Mesodermal cell (in vitro differentiated cells): Measurements from ENCODE around the gene DDX50.
"Not testable (repeated sequence)": the region's sequence is repeated elsewhere in the genome, so short reads cannot be mapped to it uniquely, and the experiment has no call there.

Experiments
- H3K27ac ChIP-seq: 2 replicates; pipeline ENCODE4 v1.7.0; 2013; ENCODE audit warnings: mild to moderate bottlenecking, low read depth, low read length, moderate library complexity; ENCODE audit not compliant: severe bottlenecking
- H3K36me3 ChIP-seq: 2 replicates; pipeline ENCODE4 v1.7.1; 2013; ENCODE audit warnings: mild to moderate bottlenecking, low read length, moderate library complexity; ENCODE audit not compliant: control insufficient read depth, insufficient read depth
- H3K4me1 ChIP-seq: one replicate; pipeline ENCODE4 v1.7.1; 2013; ENCODE audit warnings: mild to moderate bottlenecking, low read length; ENCODE audit not compliant: insufficient read depth, control insufficient read depth, poor library complexity, severe bottlenecking
- H3K4me3 ChIP-seq: 2 replicates; pipeline ENCODE4 v1.7.0; 2013; ENCODE audit warnings: low read length, control low read depth, mild to moderate bottlenecking; ENCODE audit not compliant: insufficient read depth, poor library complexity, severe bottlenecking; ENCODE audit errors: extremely low read depth
- H3K9me3 ChIP-seq: 2 replicates; pipeline ENCODE4 v1.7.1; 2013; ENCODE audit warnings: mild to moderate bottlenecking, low read length, moderate library complexity; ENCODE audit not compliant: control insufficient read depth
- WGBS, 2 experiments: methylation state at CpG; one replicate each; pipeline ENCODE4 v1.1.5; 2013; ENCODE audit warnings: missing lambda C conversion rate in 2 of 2; ENCODE audit not compliant: insufficient coverage in 2 of 2; 5-methylcytosine and 5-hydroxymethylcytosine counted together

The DDX50 gene

GRCh38 chr10:68955355-68955831 lies 54.3 kb downstream of the DDX50 start:
- peak overlapping the region; percentile 89 for H3K27ac ChIP-seq
- H3K4me3 ChIP-seq, result peak overlapping the region; percentile 96
- WGBS, 2 experiments, result 0 to 3% methylated on average over 9 to 13 of the region's 16 CpGs
- no peaks in the 10 kb centered on the region for H3K9me3 ChIP-seq
- H3K36me3 ChIP-seq, result peaks cover 38% of the 10 kb centered on the region
- H3K4me1 ChIP-seq, result peaks cover 3% of the 10 kb centered on the region

- 0 to 1% methylated on average over 49 to 53 of the region's 53 CpGs for WGBS, 2 experiments
- peak within 1 kb of the TSS; percentile 96 for H3K4me3 ChIP-seq
- peaks cover 40% of the 10 kb centered on the region for H3K36me3 ChIP-seq
- H3K9me3 ChIP-seq, result no peaks in the 10 kb centered on the region
- H3K4me1 ChIP-seq, result peaks cover 3% of the 10 kb centered on the region
- H3K27ac ChIP-seq, result peak within 1 kb of the TSS; percentile 89
Observed at GRCh38 chr10:68955832-68956532, 54.9 kb downstream of the DDX50 start, which contains the start of gene DDX21. DDX21 (plus strand) TSS chr10:68956170; CDS start chr10:68956226, 56 bp downstream.

- Histone ChIP-seq H3K36me3 (peaks cover 48% of the 10 kb centered on the region), H3K27ac (peak overlapping the region; percentile 89), H3K4me3 (peak overlapping the region; percentile 96), H3K9me3 (no peaks in the 10 kb centered on the region), H3K4me1 (peaks cover 3% of the 10 kb centered on the region)
- 24 to 50% methylated on average over 2 to 4 of the region's 7 CpGs for WGBS, 2 experiments
Observed at GRCh38 chr10:68957284-68957615, 56.1 kb downstream of the DDX50 start.

- Histone ChIP-seq H3K4me3 (peak overlapping the region; percentile 96), H3K36me3 (peaks cover 52% of the 10 kb centered on the region), H3K27ac (peak overlapping the region; percentile 89), H3K4me1 (peaks cover 3% of the 10 kb centered on the region), H3K9me3 (no peaks in the 10 kb centered on the region)
- WGBS, 2 experiments, result 63 to 74% methylated on average over 1 to 3 of the region's 3 CpGs
Observed at GRCh38 chr10:68957654-68958053, 56.5 kb downstream of the DDX50 start.

- WGBS, 2 experiments, result 96 to 100% methylated on average over 3 of the region's 4 CpGs
- Histone ChIP-seq H3K36me3 (peaks cover 70% of the 10 kb centered on the region), H3K27ac (no peak overlapping the region)
Observed at GRCh38 chr10:68959695-68960527, 58.8 kb downstream of the DDX50 start.

GRCh38 chr10:68963151-68963550 lies 62.0 kb downstream of the DDX50 start:
- peaks cover 91% of the 10 kb centered on the region for H3K36me3 ChIP-seq
- no peaks in the 10 kb centered on the region for H3K4me1 ChIP-seq
- 100% methylated on average over 3 of the region's 4 CpGs for WGBS, 2 experiments
- H3K9me3 ChIP-seq, result no peaks in the 10 kb centered on the region
- H3K4me3 ChIP-seq, result no peak overlapping the region
- no peak overlapping the region for H3K27ac ChIP-seq

More at GRCh38 chr10:68959695-68960527, 58.8 kb downstream of the DDX50 start:
- H3K4me3 ChIP-seq, result no peak overlapping the region
- H3K9me3 ChIP-seq, result no peaks in the 10 kb centered on the region
- peaks cover 3% of the 10 kb centered on the region for H3K4me1 ChIP-seq

- no peaks in the 10 kb centered on the region for H3K9me3 ChIP-seq
- peaks cover 93% of the 10 kb centered on the region for H3K36me3 ChIP-seq
- H3K27ac ChIP-seq, result no peak overlapping the region
- 87 to 95% methylated on average over 3 to 4 of the region's 5 CpGs for WGBS, 2 experiments
- H3K4me1 ChIP-seq, result no peaks in the 10 kb centered on the region
- no peak overlapping the region for H3K4me3 ChIP-seq
Observed at GRCh38 chr10:68973975-68974374, 72.9 kb downstream of the DDX50 start.

GRCh38 chr10:68975936-68976473 lies 74.9 kb downstream of the DDX50 start:
- H3K36me3 ChIP-seq, result peaks cover 93% of the 10 kb centered on the region
- H3K27ac ChIP-seq, result not testable (repeated sequence)

GRCh38 chr10:68979738-68980137 lies 78.6 kb downstream of the DDX50 start:
- not testable (repeated sequence) for H3K4me1 ChIP-seq, H3K4me3 ChIP-seq, H3K27ac ChIP-seq, H3K9me3 ChIP-seq
- 87 to 88% methylated on average over 6 of the region's 6 CpGs for WGBS, 2 experiments
- peaks cover 90% of the 10 kb centered on the region for H3K36me3 ChIP-seq

More at GRCh38 chr10:68975936-68976473, 74.9 kb downstream of the DDX50 start:
- not testable (repeated sequence) for H3K4me1 ChIP-seq, H3K4me3 ChIP-seq, H3K9me3 ChIP-seq
- WGBS, 2 experiments, result 100% methylated on average over 1 of the region's 5 CpGs; no CpG with 5 or more reads in 1 of the 2 experiments

GRCh38 chr10:68981074-68981473 lies 80.0 kb downstream of the DDX50 start:
- no peak overlapping the region for H3K27ac ChIP-seq
- no peak overlapping the region for H3K4me3 ChIP-seq
- no peaks in the 10 kb centered on the region for H3K4me1 ChIP-seq
- H3K36me3 ChIP-seq, result peaks cover 88% of the 10 kb centered on the region
- no peaks in the 10 kb centered on the region for H3K9me3 ChIP-seq
- no CpG with 5 or more reads among the region's 1 CpG for WGBS, 2 experiments
